Medulla oblongata (tissue), 1 donor: Measurements from ENCODE around the gene MYOF.
A peak's percentile ranks its signal among the peaks of the same experiment; 100 is the strongest.
"Not testable (repeated sequence)": the region's sequence is repeated elsewhere in the genome, so short reads cannot be mapped to it uniquely, and the experiment has no call there.

Experiments
- DNase-seq: peaks from one replicate; pipeline ENCODE4 v3.0.0-alpha.2; 2015; ENCODE audit errors: extremely low spot score

MYOF gene

GRCh38 chr10:93422118-93422517, 60.0 kb downstream of the MYOF start:
- DNase-seq, result no peak

DNA sequence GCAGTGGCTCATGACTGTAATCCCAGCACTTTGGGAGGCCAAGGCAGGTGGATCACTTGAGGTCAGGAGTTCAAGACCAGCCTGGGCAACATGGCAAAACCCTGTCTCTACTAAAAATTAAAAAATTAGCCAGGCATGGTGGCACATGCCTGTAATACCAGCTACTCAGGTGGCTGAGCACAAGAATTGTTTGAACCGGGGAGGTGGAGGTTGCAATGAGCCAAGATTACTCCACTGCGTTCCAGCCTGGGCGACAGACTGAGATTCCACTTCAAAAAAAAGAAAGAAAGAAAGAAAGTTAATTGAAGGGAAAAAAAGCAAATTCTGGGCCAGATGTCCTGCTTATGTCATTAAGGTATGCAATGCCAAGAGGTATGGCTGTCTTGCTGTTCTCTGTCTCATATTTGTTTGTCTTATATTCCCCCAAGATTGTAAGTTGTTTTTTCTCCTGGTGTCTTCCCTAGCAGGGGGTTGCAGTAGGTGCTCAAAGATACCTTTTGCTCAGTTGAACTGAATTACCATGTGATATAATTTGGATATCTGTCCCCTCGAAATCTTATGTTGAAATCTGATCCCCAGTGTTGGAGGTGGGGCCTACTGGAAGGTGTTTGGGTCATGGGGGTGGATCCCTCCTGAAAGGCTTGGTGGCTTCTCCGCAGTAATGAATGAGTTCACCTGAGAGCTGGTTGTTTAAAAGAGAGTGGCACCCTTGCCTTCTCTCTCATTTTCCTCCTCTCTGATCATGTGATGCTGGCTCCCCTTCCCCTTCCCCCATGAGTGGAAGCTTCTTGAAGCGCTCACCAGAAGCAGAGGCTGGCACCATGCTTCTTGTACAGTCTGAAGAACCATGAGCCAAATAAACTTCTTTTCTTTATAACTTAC, 60.9 kb downstream of the MYOF start:
- DNase-seq, result no peak

DNA sequence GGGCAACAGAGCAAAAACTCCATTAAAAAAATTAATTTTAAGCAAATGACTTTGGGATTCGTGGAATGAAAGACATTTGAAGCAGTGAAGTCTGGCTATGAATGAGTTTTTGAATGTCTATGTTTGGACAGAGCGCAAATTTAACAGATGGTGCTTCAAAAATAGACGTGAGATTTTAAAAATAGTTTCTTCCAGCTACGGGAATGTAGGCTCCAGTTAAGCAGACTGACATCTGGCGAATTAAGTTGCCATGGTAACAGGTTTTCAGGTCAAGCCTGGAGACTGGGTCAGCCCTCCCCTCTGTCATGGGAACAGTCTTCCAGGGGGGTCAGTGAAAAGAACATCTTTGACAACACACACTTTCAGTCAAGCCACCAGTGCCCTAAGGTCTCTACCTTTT, 62.0 kb downstream of the MYOF start:
- DNase-seq, result no peak

DNA sequence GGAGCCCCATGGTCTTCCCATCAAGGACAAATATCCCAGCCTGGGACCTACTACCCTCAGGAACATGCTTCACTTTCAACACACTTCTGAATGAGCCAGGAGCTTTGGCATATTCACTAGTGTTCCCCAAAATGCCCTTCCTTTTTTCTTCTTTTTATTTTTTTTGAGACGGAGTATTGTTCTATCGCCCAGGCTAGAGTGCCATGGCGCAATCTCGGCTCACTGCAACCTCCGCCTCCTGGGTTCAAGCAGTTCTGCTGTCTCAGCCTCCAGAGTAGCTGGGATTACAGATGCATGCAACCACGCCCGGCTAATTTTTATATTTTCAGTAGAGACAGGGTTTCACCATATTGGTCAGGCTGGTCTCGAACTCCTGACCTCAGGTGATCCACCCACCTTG, 63.1 kb downstream of the MYOF start:
- DNase-seq, result not testable (repeated sequence)

DNA sequence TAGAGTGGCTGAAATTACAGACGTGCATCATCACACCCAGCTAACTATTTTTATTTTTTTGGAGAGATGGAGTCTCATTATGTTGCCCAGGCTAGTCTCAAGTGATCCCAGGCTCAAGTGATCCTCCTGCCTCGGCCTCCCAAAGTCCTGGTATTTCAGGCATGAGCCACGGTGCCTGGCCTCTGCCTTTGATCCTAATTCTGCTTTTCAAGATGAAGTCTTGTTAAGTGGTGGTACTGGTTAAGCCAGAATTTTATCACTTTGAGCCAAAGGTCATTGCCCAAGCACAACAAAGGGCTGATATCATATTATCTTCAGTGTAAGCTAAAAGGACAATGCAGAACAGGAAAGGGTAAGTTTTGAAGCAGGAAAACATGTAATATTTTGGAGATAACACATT, 64.2 kb downstream of the MYOF start:
- no peak for DNase-seq

DNA sequence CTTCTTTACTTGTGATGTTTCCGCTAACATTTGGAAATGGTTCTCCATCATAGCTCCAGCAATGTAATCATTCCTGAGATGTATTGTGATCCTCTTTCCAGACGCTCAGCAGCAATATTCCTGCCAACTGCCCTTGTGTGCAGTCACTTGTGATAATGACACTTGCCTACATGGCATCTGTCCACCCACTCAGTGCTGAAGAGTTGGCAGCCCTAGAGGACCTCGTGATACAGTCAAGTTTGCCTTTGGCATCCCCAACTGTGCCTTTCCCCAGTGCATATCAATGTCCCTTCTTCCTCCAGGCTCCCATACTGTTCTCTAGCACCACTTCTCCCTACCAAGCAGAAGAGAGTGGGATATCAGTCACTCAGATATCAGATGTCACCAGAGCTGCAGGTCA, 64.9 kb downstream of the MYOF start:
- peak; percentile 73 for DNase-seq

DNA sequence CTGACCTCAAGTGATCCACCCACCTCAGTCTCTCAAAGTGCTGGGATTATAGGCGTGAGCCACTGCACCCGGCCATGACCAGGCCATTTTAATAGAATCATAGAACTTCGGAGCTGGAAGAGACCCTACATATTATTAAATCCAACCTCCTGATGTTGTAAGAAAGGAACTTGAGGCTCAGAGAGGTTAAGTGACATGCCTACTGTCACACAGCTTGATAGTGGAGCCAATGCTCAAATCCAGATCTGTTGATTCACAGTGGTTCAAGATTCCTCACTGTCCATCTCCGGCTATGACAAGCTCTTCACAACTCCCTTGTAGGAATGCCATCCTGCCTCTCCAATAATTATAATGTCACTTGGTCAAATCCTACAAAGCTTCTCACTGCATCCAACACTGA, 65.3 kb downstream of the MYOF start:
- DNase-seq, result no peak

DNA sequence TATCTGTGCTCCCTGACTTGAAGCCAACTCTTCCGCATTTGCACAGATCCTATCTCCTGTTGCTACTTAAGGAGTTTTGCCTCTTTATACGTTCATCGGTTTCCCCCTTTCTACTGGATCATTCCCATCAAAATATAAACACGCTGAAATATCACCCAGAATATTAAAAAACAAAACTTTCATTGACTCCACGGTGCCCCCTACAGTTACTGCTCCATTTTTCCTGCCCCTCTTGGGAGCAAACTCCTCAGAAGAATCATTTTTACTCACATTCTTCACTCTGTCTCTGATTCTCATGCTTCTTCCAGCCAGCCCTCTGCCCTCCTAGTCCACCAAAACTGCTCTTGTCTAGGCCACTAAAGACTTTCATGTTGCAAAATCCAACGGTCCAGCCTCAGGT, 66.4 kb downstream of the MYOF start:
- no peak for DNase-seq

- peak; percentile 32 for DNase-seq
These were observed 68.9 kb downstream of the MYOF start for GRCh38 chr10:93413252-93413689.

GRCh38 chr10:93412801-93413200, 69.3 kb downstream of the MYOF start:
- DNase-seq, result peak; percentile 69

DNA sequence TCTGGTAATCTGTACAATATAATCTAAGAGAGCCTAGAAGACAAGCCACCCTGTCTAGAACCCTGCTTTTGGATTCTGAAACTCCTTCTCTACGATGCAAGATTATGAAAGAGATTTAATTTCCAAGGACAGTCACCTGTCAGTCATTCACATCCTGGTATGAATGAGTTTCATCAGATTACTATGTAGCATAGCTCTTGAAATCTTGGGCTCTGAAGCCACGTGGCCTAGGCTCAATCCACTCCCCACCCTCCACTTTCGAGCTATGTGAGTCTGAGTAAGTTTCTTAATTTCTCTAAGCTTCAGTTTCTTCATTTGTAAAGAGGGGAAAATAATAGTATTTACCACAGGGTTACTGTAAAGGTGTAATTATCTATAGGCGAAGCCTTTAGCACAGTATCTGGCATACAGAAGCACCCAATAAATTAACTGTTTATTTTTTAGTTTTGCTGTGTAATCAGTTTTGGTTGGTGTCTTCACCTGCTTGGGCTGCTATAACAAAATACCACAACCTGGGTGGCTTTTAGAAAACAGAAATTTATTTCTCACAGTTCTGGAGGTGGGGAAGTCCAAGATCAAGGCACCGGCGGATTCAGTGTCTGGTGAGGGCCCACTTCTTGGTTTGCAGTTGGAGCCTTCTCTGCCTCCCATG, 71.3 kb downstream of the MYOF start:
- DNase-seq, result no peak

GRCh38 chr10:93408783-93409182, 73.4 kb downstream of the MYOF start:
- no peak for DNase-seq

DNA sequence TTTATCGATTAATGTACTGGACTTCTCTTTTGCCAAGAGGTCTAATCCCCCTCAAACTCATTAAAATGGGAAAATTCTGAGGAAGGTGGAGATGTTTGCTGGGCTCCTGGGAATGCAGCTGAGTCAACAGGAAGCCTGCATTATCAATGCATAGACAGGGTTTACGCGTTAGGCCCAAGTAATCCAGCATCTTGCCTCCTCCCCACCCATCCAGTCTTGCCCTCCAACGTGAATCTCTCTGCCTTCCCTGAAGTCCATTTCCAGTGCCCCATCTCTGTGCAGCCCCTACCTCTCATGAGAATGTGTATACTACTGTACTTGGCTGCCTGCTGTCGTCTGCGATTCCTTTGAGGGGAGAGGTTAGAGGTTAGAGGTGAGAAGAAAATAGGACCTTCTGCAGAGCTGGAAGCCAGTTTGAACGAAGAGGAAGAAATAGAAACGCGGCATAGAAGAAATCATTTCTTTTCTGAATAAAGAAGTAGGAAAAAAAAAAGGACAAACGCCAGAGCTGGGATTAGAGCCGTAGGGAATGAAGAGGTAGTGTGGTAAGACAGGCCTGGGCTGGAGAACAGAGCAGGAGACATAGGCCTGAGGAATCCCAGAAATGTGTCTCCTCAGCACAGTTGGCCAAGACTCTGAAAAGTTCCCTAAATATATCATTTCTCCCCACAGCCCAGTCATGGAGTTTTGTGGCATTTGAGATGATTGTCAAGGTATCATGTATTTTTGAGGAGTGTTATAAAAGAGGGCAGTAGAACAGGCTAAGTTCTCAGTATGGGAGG, 75.6 kb downstream of the MYOF start:
- DNase-seq, result no peak

DNA sequence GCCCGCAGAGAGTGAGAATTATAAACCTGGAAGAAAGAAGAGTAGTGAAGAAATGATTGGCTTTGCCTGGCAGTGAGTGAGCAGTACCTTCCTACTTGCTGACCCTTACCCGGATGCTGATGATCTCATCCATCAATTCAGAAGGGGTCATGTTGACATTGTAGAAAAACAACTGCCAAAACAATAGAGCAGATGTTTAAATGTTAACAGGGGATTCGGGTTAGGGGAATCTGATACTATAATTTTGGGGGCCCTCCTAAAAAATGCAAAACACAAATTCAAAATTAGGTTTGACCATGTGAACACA, 78.1 kb downstream of the MYOF start:
- no peak for DNase-seq

DNA sequence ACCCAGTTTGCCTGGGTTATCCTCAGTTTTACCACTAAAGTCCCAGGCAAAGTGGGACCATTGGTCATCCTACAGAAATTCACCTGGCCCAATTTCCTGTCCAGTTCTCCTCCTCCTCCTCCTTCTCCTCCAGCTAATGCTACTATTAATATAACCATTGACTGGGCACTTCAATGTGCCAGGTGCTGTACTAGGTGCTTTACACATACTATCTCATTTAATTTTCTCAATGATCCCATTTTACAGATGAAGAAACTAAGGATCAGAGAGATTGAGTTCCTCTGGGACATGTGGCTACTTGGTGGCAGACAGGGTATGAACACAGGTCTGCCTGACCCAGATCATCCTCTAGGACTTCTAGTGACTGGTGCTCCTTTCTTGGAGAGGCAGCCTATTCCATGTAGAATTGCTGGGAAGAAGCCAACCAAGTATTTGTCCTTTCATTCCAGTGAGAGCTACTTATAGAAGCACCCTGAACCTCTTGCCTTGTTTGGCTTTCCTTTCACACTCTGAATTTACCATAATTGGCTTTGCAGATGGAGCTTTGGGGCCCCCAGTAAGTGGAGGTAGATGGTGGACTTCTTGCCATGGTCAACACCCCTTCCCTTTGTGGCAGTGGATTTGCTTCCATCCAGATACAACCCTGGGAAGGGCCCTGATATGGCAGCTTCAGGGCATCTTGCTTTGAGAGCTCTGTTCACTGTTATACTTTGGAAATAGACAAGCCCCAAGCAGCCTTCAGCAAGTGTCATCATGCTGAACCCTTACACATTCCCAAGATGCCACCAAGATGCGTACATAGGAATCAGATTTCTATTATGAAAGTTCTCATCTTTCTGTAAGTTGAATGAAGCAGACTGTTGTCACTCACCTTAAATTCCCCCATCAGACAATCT, 78.7 kb downstream of the MYOF start:
- DNase-seq, result no peak

DNA sequence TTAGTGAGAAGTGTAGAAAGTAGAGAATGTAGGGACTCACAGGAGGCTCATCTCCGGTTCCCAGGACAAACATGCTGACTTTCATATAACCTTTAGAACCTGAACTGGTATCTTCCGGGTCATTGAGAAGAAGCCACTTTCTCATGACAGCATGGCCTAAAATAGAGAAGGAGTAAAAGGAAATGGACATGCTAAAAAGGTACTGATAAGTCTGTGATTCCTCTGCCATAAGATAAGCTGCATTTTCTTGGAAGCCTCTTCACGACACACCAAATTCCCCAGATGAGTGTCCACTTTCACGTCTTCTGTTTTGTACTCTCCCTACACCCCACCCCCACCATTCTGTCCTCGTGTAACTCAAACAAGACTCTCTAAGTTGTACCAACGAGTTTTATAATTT, 79.9 kb downstream of the MYOF start:
- DNase-seq, result no peak

DNA sequence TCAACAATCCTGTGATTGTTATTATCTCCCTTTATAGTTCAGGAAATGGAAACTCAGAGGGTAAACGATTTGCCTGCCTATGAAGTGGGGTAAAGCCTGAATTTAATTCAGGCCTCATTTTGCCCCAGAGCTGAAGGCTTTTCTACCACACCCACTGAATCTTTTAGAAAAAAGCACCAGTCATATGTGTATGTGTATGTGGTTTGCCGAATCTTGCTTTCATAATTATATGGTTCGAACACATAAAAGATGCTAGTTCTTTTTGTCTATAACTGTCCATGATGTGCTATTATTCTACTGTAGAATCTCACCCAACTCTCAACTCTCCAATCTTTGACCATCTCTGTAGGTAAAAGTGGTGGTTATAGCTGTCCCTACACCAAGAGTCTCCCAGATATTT, 83.6 kb downstream of the MYOF start:
- no peak for DNase-seq

- no peak for DNase-seq
These were observed 85.1 kb downstream of the MYOF start for GRCh38 chr10:93397020-93397419.

GRCh38 chr10:93393211-93393610, 88.9 kb downstream of the MYOF start:
- DNase-seq, result no peak

GRCh38 chr10:93392121-93392520, 90.0 kb downstream of the MYOF start:
- no peak for DNase-seq

DNA sequence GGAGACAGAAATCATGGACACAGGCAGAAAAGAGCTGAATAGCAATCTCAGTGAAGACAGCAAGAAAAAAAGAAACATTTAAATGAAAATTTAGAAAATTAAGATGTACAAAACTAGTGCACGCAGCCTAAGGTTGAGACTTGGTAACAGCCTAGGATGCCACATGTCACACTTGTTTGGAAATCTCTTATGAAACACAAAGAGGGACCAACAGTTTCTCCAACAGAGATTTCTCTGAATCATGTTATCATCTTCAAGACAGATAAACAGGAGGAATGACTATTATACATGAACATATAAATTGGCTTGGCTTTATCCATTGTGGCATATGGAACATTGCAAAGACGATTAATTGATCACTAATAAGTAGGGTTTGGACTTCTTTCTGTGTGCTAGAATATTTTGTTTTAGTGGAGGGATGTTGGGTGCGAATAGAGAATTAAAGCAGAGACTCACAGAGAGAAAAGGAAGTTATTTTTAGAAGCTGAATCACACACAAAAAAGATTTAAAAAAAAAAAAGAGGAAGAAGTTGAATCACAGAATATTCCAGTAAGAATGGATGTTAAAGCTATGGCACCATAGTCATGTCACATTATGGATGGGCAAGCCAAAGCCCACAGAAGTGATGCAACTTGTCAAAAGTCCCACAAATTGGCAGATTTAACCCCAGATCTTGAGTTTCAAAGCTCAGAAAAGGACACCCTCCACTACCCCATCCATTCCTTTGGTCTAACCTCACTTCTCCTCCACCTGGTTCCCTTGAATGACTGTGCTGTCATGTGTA, 91.6 kb downstream of the MYOF start:
- no peak for DNase-seq
